Measurements from ENCODE around the gene PRDX6.
A peak's percentile ranks its signal among the peaks of the same experiment; 100 is the strongest.
"Not testable (repeated sequence)": the region's sequence is repeated elsewhere in the genome, so short reads cannot be mapped to it uniquely, and the experiment has no call there.

The PRDX6 gene

GRCh38 chr1:173467426-173467825 lies 9.7 kb upstream of the PRDX6 start:
- no peak for DNase-seq (ENCODE audit: low spot score)

- DNase-seq (ENCODE audit: low spot score), result no peak
These were observed 7.5 kb upstream of the PRDX6 start for GRCh38 chr1:173469656-173470055.

GRCh38 chr1:173470608-173471007 lies 6.5 kb upstream of the PRDX6 start:
- no peak for DNase-seq (ENCODE audit: low spot score)

- DNase-seq (ENCODE audit: low spot score), result no peak
These were observed 3.5 kb upstream of the PRDX6 start for GRCh38 chr1:173473599-173474011.

GRCh38 chr1:173474097-173474779 lies 2.9 kb upstream of the PRDX6 start:
- DNase-seq (ENCODE audit: low spot score), result no peak

- DNase-seq (ENCODE audit: low spot score), result not testable (repeated sequence)
These were observed 2.2 kb upstream of the PRDX6 start for GRCh38 chr1:173474780-173475421.

- DNase-seq (ENCODE audit: low spot score), result no peak
These were observed 1.5 kb upstream of the PRDX6 start for GRCh38 chr1:173475564-173476196.

GRCh38 chr1:173476197-173476664 lies 904 bp upstream of the PRDX6 start:
- no peak for DNase-seq (ENCODE audit: low spot score)

GRCh38 chr1:173476665-173477285 lies 360 bp upstream of the PRDX6 start:
- DNase-seq (ENCODE audit: low spot score), result peak; percentile 94

GRCh38 chr1:173478094-173478674 lies 1.0 kb downstream of the PRDX6 start:
- peak; percentile 27 for DNase-seq (ENCODE audit: low spot score)

- no peak for DNase-seq (ENCODE audit: low spot score)
These were observed 2.5 kb downstream of the PRDX6 start for GRCh38 chr1:173479649-173480048.

GRCh38 chr1:173481195-173481772 lies 4.1 kb downstream of the PRDX6 start:
- no peak for DNase-seq (ENCODE audit: low spot score)

- no peak for DNase-seq (ENCODE audit: low spot score)
These were observed 5.5 kb downstream of the PRDX6 start for GRCh38 chr1:173482683-173483082.

- no peak for DNase-seq (ENCODE audit: low spot score)
These were observed 7.1 kb downstream of the PRDX6 start for GRCh38 chr1:173484276-173484675.

GRCh38 chr1:173485401-173485800 lies 8.3 kb downstream of the PRDX6 start:
- no peak for DNase-seq (ENCODE audit: low spot score)

GRCh38 chr1:173488001-173488400 lies 10.9 kb downstream of the PRDX6 start:
- no peak for DNase-seq (ENCODE audit: low spot score)

- peak; percentile 27 for DNase-seq (ENCODE audit: low spot score)
These were observed 12.0 kb downstream of the PRDX6 start for GRCh38 chr1:173489149-173489600.

- DNase-seq (ENCODE audit: low spot score), result no peak
These were observed 12.8 kb downstream of the PRDX6 start for GRCh38 chr1:173489929-173490328.

- DNase-seq (ENCODE audit: low spot score), result no peak
These were observed 14.4 kb downstream of the PRDX6 start for GRCh38 chr1:173491508-173491907.

GRCh38 chr1:173493125-173493524 lies 16.0 kb downstream of the PRDX6 start:
- not testable (repeated sequence) for DNase-seq (ENCODE audit: low spot score)

GRCh38 chr1:173495609-173496267 lies 18.6 kb downstream of the PRDX6 start:
- DNase-seq (ENCODE audit: low spot score), result no peak

Measured in iPS-NIHi11 (cell line).